ENCODE results near the gene SDHB.
"Not testable (repeated sequence)": the region's sequence is repeated elsewhere in the genome, so short reads cannot be mapped to it uniquely, and the experiment has no call there.

The SDHB gene

GRCh38 chr1:17075470-17076255 lies 21.8 kb upstream of the SDHB start:
- DNase-seq (ENCODE audit: low read depth in 2 of 2): no peak

- no peak for DNase-seq (ENCODE audit: low read depth in 2 of 2)
These were observed 18.0 kb upstream of the SDHB start for GRCh38 chr1:17071794-17072193.

- DNase-seq (ENCODE audit: low read depth in 2 of 2): no peak
These were observed 16.3 kb upstream of the SDHB start for GRCh38 chr1:17070163-17070525.

DNA sequence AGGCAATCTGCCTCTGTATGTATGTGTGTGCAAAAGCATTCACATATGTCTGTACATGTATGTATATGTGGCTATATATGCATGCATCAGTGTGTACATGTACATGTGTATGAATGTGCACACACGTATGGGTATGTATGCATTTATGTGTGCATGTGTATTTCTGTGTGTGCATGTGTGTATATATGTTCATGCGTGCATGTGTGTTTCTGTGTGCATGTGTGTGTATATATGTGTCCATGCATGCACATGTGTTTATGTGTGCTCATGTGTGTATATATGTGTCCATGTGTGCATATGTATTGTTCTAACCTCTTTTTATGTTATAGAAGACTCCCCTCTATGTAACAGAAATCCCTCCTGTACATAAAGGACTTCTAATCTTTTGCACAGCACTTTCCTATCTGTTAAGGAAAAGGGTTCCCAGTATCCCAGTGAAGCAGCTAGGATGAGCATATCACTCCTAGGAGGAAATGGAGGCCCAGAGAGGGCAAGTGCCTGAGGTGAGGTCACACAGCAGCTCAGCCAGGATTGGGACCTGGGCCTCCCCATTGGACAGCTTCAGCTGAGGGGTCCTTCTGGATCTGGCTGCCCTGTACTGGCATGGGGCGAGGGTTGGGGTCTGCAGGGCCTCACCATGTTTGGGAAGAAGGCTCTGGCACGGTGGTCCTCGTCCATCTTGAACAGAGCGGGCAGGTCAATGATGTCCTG lies 15.8 kb upstream of the SDHB start:
- DNase-seq (ENCODE audit: low read depth in 2 of 2): no peak

- DNase-seq (ENCODE audit: low read depth in 2 of 2): no peak
These were observed 15.0 kb upstream of the SDHB start for GRCh38 chr1:17068789-17069188.

DNA sequence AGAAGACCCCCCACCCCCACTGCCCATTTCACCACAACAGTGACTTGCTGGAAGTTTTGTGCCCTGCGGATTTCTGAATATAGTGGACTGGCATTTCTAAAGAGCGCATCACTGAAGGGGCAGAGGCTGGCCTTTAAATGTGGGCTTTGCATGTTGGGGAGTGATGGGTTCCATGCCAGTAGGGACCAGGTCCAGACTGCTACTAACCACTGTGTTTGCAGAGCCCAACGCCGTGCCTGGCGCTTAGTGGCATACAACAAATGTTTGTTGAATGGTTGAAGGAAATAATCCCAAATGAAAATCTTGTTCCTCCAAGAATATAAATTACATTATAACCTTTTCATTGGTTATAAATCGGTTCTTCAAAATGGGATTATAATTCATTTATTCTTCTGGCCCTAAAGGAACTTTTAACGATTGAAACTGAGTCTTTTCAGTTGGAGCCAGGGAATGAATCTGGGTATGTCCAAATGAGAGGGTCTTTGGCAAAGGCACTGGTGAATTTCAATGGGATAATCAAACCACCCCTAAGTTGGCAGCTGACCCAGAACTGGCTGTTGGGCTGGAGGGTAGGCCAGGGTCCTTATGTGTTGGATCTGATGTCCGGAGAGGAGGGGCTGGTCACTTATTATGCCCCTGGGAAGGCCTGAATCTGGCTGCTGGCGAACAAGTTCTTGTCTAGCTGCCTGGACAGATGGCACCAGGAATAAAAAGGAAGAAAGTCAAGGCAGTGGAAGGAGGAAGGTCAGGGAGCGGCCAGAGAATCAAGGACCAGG lies 13.8 kb upstream of the SDHB start:
- no peak for DNase-seq (ENCODE audit: low read depth in 2 of 2)

DNA sequence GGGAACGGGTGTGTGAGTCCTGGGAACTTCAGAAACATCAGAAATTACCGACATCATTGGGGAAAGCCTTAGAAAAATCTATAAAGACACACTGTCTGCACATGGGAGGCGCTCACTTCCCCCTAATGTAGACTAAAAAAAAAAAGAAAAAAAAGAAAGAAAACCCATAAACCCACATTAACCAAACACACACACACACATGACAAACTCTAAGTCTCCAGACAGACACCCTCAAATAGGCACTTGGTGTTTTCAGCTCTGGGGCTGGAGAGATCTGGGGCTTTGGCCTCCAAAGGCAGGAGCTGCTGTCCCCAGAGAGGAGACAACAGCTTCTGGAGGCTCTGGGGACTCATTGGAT lies 13.2 kb upstream of the SDHB start:
- no peak for DNase-seq (ENCODE audit: low read depth in 2 of 2)

GRCh38 chr1:17066361-17067068 lies 12.7 kb upstream of the SDHB start:
- DNase-seq (ENCODE audit: low read depth in 2 of 2): no peak

GRCh38 chr1:17065666-17066065 lies 11.8 kb upstream of the SDHB start:
- DNase-seq (ENCODE audit: low read depth in 2 of 2): no peak

DNA sequence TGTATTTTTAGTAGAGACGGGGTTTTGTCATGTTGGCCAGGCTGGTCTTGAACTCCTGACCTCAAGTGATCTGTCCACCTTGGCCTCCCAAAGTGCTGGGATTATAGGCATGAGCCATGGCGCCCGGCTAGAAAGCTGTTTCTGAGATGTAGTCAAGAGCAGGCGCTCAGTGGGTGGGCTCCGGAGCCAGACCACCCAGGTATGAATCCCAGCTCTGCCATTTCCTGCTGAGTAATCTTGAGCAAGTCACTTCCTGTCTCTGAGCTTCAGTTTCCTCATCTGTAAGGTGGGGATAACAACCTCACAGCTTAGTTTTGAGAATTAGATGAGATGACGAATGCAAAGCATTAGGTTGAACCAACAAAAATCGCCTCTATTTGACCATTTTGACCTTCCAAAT lies 8.9 kb upstream of the SDHB start:
- DNase-seq (ENCODE audit: low read depth in 2 of 2): not testable (repeated sequence)

DNA sequence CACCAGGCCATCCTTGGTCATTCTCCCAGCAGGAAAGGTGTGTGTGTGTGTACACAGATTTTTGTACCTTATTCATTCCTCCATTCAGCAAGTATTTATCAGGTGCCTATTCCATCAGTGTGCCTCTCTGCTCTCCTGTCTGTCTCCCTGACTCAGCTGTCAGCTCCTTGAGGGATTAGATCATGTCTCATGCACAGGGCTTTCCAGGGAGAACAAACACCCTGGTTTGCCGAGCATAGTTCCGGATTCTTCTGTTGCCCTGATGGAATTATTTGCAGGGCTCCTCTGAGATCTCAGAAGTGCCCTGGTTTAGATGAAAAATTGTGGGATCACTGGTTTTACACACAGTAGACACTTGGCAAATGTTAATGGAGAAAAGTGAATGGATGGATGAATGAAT lies 8.1 kb upstream of the SDHB start:
- no peak for DNase-seq (ENCODE audit: low read depth in 2 of 2)

DNA sequence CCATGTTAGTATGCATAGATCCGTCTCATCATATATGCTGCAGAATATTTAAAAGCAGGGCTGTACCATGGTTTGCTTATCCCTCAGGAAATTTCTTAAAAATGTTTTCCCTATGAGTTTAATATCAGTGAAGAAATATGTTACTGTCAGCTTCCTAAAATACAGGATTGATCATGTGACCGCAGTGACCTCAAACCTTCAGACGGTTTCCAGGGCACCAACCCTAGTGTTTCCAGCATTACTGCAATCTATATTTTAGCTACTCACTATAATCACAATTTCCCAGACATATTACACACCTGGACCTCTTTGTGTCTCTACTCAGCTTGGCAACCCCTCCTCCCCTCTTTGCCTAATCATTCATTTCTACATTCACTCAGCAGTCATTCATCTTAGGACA lies 7.7 kb upstream of the SDHB start:
- DNase-seq (ENCODE audit: low read depth in 2 of 2): no peak

- no peak for DNase-seq (ENCODE audit: low read depth in 2 of 2)
These were observed 6.5 kb upstream of the SDHB start for GRCh38 chr1:17060306-17060749.

DNA sequence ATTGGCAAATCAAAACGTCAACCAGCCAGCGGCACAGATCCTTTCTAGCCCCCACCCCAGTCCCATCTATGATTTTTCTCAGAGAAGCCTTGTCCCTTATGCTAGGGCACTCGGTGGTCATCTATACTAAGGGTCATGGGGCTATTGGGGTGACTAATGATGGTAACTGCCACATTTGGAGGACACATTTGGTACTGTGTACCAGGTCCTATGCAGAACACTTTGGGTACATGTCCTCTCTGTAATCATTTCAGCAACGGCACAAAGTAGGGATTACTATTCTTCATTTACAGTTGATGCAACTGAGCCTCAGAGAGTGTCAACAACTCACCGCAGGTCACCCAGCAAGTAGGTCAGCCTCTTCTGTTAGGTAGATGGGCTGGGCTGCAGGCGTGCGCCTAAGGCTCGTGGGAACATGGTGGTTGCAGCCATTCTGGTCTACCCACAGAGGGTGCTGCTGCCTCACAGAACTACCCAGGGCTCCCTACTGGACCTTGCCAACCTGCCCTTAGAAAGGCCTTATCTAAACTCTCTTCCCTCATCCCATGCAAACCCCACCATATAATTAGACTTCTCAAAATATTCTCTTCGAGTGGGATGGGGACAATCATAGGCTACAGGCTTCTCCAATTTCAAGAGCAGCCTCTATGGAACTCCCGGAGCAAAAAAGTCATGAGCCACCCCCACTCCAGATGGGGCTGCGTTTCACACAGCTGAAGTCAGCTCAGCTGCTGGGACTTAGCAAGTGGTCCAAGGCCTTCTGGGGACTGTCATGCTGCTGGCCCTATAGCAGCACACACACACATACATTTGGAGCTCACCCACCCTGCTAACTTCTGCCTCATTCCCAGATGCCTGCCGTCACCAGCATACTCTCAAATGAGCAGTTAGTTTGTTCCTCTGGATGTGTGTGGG lies 5.8 kb upstream of the SDHB start:
- DNase-seq (ENCODE audit: low read depth in 2 of 2): peak in 1 of 2 donors; percentile 6

- no peak for DNase-seq (ENCODE audit: low read depth in 2 of 2)
These were observed 2.7 kb upstream of the SDHB start for GRCh38 chr1:17056551-17056950.

GRCh38 chr1:17055801-17056200 lies 2.0 kb upstream of the SDHB start:
- DNase-seq (ENCODE audit: low read depth in 2 of 2): no peak

DNA sequence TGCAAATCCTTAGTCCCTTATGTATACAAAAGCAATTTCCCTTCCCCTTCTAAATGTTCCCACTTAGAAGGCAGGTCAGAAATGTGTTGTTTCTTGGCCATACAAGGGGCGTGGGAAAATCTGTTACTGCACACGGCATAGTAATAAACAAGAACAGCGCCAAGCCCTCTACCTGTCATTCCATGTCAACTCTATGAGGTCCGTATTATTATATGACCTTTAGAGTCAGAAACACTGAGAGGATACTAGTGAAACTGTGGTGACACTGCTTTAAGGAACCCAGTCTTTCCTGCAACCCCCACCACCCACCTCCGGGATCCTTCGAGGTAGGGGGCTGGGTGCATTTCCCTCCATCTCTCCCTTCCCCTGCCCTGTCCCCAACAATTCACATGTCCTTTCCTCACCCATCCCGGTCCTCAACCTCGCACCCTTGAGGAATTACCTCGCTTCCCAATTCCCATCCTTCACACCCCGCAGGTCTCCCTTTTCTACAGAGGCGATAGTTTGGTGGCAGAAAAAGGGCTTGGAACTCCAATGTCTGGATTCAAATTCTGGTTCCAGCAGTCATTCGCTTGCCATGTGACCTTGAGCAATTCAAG lies 647 bp downstream of the SDHB start:
- DNase-seq (ENCODE audit: low read depth in 2 of 2): no peak

- DNase-seq (ENCODE audit: low read depth in 2 of 2): no peak
These were observed 1.2 kb downstream of the SDHB start for GRCh38 chr1:17052641-17053040.

DNA sequence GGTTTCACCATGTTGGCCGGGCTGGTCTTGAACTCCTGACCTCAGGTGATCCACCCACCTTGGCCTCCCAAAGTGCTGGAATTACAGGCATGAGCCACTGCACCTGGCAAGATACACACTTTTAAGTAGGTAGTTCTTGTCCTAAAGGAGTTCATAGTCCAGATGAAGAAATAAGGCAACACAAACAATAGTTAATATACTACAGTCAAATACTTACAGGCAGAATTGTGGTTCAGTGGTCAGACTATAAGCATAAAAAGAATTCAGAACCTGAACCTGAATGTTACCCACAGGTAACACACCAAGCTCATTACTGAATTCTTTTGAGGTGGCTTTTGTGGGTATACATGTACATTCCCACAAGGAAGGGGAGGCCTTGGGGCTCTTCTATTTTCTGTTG lies 1.8 kb downstream of the SDHB start:
- no peak for DNase-seq (ENCODE audit: low read depth in 2 of 2)

GRCh38 chr1:17047924-17048323 lies 5.9 kb downstream of the SDHB start:
- no peak for DNase-seq (ENCODE audit: low read depth in 2 of 2)

GRCh38 chr1:17046334-17046657 lies 7.5 kb downstream of the SDHB start:
- no peak for DNase-seq (ENCODE audit: low read depth in 2 of 2)

Measured in activated CD4-positive, alpha-beta T cell treated with anti-CD3 and anti-CD28 coated beads for 24 hours (primary cell).